ENCODE data around the gene VWF.

Gene VWF

GRCh38 chr12:5944688-5945070 is 179.8 kb downstream of the VWF start:
- Histone ChIP-seq H3K9ac (ENCODE audit: low read length) (no peak overlapping the region), H3K36me3 (ENCODE audit: insufficient read depth, low read length) (no peaks in the 10 kb centered on the region), H3K9me2 (ENCODE audit: low read depth, low read length) (no peaks in the 10 kb centered on the region), H2AFZ (ENCODE audit: low read length) (no peak overlapping the region), H3K4me3 (ENCODE audit: low read depth, low read length, poor library complexity, severe bottlenecking) (no peak overlapping the region), H3K27ac (ENCODE audit: low read depth, low read length, poor library complexity, severe bottlenecking) (no peak overlapping the region), H3K27me3 (ENCODE audit: insufficient read depth, low read length) (no peaks in the 10 kb centered on the region), H3K4me1 (ENCODE audit: insufficient read depth, low read length, severe bottlenecking) (no peaks in the 10 kb centered on the region), H3F3A (ENCODE audit: insufficient read depth, low read length) (no peaks in the 10 kb centered on the region), H3K79me2 (ENCODE audit: insufficient read depth, low read length) (no peaks in the 10 kb centered on the region), H4K20me1 (ENCODE audit: insufficient read depth, low read length) (no peaks in the 10 kb centered on the region), H3K9me3 (ENCODE audit: low read length) (no peaks in the 10 kb centered on the region), H3K4me2 (ENCODE audit: low read length) (no peak overlapping the region)
- TF ChIP-seq EZH2 (IDR thresholded peaks at IDR 0.05; ENCODE audit: borderline replicate concordance, low read length) (no peak), CTCF (IDR thresholded peaks at IDR 0.05; ENCODE audit: low read length) (no peak)

- no peak overlapping the region for H3K9ac ChIP-seq (ENCODE audit: low read length)
- no peak overlapping the region for H3K27ac ChIP-seq (ENCODE audit: low read depth, low read length, poor library complexity, severe bottlenecking)
- no peaks in the 10 kb centered on the region for H3K4me1 ChIP-seq (ENCODE audit: insufficient read depth, low read length, severe bottlenecking)
- no peak overlapping the region for H3K4me3 ChIP-seq (ENCODE audit: low read depth, low read length, poor library complexity, severe bottlenecking)
- H4K20me1 ChIP-seq (ENCODE audit: insufficient read depth, low read length) = no peaks in the 10 kb centered on the region
- TF ChIP-seq EZH2 (IDR thresholded peaks at IDR 0.05; ENCODE audit: borderline replicate concordance, low read length) = no peak
- TF ChIP-seq CTCF (IDR thresholded peaks at IDR 0.05; ENCODE audit: low read length) = no peak
- H3K9me3 ChIP-seq (ENCODE audit: low read length) = no peaks in the 10 kb centered on the region
- no peaks in the 10 kb centered on the region for H3K36me3 ChIP-seq (ENCODE audit: insufficient read depth, low read length)
- H3K79me2 ChIP-seq (ENCODE audit: insufficient read depth, low read length) = no peaks in the 10 kb centered on the region
- H3K9me2 ChIP-seq (ENCODE audit: low read depth, low read length) = no peaks in the 10 kb centered on the region
- no peaks in the 10 kb centered on the region for H3K27me3 ChIP-seq (ENCODE audit: insufficient read depth, low read length)
- H2AFZ ChIP-seq (ENCODE audit: low read length) = no peak overlapping the region
- no peaks in the 10 kb centered on the region for H3F3A ChIP-seq (ENCODE audit: insufficient read depth, low read length)
- H3K4me2 ChIP-seq (ENCODE audit: low read length) = no peak overlapping the region
Measured at GRCh38 chr12:5944053-5944452, 180.4 kb downstream of the VWF start.

- Histone ChIP-seq H3K79me2 (ENCODE audit: insufficient read depth, low read length) (no peaks in the 10 kb centered on the region), H3K4me1 (ENCODE audit: insufficient read depth, low read length, severe bottlenecking) (no peaks in the 10 kb centered on the region), H3K9ac (ENCODE audit: low read length) (no peak overlapping the region), H3K4me2 (ENCODE audit: low read length) (no peak overlapping the region), H3K9me3 (ENCODE audit: low read length) (no peaks in the 10 kb centered on the region), H4K20me1 (ENCODE audit: insufficient read depth, low read length) (no peaks in the 10 kb centered on the region), H3K27me3 (ENCODE audit: insufficient read depth, low read length) (no peaks in the 10 kb centered on the region), H3K4me3 (ENCODE audit: low read depth, low read length, poor library complexity, severe bottlenecking) (no peak overlapping the region), H3F3A (ENCODE audit: insufficient read depth, low read length) (no peaks in the 10 kb centered on the region), H3K9me2 (ENCODE audit: low read depth, low read length) (no peaks in the 10 kb centered on the region), H2AFZ (ENCODE audit: low read length) (no peak overlapping the region), H3K36me3 (ENCODE audit: insufficient read depth, low read length) (no peaks in the 10 kb centered on the region), H3K27ac (ENCODE audit: low read depth, low read length, poor library complexity, severe bottlenecking) (no peak overlapping the region)
- no peak for TF ChIP-seq EZH2 (IDR thresholded peaks at IDR 0.05; ENCODE audit: borderline replicate concordance, low read length)
- TF ChIP-seq CTCF (IDR thresholded peaks at IDR 0.05; ENCODE audit: low read length) = no peak
Measured at GRCh38 chr12:5941907-5942306, 182.6 kb downstream of the VWF start.

Measured in OCI-LY1 (cell line).